Stimulated activated CD4-positive, alpha-beta T cell treated with anti-CD3 and anti-CD28 coated beads, TNF-alpha, amount 100 ng/mL, for 4 hours (primary cell): ENCODE measurements around the gene CABP5.

Source experiments
- DNase-seq, 3 experiments: peaks; one replicate each; pipeline ENCODE4 v3.0.0-alpha.2; 2020; ENCODE audit warnings: low read depth in 3 of 3

CABP5 gene

DNA sequence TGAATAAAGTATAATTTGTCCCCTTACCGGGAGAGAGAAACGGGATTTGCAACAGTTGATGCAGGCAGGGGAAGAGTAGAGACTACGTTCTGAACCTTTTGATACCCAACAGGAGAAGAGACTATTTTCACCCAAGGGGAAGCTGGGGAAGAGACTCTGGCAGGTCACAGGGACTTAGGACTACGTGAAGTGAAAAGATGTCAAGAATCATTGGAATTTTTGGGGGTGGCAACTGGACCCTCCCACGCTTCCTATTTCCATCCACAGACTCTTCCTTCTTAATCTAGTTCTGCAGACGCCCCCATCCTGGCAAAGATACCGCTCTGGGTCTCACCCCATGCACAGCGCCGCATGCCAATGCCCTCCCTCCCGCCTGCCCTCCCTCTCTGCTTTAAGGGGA lies 13.8 kb downstream of the CABP5 start:
- DNase-seq, result no peak

DNA sequence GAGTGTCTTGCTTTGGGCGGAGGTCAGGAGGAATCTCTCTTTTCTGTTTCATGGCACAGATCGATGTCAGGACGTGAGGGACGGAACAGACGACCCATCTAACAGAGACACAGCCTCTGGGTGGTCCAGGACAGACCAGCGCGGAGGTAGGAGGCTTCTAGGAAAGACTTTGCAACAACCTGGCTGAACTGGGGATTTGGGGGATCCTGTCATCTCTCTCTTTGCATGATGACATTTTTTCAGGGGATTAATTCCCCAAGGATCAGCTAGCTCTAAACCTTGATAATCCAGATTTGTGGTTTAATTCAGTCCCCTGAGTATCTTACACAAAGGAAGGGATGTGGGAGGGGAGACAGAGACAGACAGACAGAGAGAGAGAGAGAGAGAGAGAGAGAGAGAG lies 14.4 kb downstream of the CABP5 start:
- no peak for DNase-seq

DNA sequence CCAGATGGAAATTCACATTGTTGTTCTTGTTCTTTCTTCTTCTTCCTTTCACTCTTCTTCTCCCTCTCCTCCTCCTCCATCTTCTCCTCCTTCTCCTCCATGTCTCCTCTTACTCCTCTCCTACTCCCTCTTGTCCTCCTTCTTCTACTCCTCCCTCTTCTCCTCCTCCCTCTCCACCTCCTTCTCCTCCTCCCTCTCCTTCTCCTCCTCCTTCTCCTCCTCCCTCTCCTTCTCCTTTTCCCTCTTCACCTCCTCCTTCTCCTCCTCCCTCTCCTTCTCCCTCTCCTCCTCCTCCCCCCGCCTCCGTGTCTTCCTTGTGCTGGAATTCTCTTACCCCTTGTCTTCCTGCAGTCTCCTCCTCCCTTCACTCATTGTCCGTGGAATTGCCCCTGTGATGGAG lies 18.4 kb downstream of the CABP5 start:
- no peak for DNase-seq

DNA sequence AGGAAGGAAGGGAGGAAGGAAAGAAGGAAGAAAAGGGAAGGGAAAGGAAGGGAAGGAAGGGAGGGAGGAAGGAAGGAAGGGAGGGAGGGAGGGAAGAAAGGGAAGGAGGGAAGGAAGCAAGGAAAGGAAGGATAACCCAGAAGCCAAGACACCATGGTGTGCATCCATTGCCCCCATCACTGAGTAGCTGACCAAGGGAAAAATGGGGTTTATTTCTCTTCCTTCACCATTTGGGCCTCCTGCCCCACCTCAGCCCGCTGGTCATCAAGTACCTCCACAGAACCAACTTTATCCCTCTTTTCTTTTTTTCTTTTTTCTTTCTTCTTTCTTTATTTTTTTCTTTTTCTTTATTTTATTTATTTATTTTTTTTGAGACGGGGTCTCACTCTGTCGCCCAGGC lies 20.4 kb downstream of the CABP5 start:
- DNase-seq, result no peak

DNA sequence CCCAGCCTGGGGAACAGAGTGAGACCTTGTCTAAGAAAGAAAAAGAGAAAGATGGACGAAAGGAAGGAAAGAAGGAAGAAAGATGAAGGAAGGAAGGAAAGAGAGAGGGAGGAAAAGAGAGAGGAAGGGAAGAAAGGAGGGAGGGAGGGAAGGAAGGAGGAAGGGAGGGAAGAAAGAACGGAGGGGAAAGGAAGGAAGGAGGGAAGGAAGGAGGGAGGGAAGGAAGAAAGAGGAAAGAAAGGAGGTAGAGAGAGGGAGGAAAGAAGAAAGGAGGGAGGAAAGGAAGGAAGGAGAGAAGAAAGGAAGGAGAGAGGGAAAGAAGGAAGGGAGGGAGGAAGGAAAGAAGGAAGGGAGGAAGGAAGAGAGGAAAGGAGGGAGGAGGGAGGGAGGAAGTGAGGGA lies 20.9 kb downstream of the CABP5 start:
- no peak for DNase-seq

DNA sequence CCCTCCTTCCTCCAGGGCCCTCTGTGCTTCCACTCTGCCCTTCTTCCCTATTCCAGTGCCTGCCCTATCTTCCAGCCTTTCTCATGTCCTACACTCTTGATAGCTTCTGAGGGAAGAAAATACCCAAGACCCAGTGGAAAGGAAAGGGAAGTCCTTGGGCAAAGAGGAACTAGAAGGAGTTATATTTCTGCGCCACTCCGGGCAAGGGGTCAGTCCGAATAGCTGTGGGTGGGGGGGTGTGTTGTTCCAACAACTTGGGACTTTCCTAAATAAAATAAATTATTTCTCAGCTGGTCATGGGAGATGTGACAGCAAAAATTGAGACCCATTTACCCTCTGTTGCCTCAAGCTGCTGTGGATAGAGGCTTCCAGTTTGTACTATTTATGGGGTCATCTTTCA lies 23.2 kb downstream of the CABP5 start:
- no peak for DNase-seq

DNA sequence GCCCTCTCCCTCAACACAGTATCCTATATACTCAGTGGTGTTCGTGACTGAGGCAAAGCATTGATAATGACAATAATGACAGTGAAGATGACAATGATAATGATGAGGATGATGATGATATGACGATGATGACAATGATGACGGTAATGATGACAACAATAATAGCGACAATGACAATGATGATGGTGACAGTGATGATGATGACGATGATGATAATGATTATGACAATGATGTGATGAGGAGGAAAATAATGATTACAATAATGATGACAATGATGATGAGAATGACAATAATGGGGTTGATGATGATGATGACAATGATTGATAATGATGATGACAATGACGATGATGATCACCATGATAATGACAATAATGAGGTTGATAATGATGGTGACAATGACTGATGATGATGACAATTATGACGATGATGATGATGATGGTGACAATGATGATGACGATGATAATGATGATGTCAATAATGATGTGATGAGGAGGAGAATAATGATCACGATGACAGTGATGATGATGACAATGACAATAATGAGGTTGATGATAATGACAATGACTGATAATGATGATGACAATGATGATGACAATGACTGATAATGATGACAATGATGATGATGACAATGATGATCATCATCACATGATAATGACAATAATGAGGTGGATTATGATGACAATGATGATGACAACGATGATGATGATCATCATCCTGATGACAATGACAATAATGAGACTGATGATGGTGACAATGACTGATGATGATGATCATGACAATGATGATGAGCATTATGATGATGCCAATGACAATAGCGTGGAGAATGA lies 32.7 kb downstream of the CABP5 start:
- DNase-seq, result no peak

DNA sequence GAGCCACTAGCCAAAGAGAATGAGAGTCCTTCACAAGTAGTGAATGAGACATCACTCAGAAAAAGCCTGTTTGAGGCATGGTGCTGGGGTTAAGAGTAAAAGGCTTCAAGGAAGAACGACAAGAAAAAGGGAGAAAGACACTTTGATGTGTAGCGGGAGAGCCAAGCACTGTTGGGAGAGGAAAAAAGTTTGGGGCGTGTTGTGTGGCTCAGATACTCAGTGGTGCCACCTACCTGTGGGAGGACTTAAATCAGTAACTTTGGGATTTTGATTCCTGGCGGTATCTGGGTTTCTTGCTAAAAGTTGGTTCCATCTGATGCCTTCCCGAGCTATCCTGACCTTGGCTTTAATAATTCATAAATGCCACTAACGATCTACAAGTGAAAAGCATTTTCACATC lies 37.1 kb downstream of the CABP5 start:
- DNase-seq, result no peak

DNA sequence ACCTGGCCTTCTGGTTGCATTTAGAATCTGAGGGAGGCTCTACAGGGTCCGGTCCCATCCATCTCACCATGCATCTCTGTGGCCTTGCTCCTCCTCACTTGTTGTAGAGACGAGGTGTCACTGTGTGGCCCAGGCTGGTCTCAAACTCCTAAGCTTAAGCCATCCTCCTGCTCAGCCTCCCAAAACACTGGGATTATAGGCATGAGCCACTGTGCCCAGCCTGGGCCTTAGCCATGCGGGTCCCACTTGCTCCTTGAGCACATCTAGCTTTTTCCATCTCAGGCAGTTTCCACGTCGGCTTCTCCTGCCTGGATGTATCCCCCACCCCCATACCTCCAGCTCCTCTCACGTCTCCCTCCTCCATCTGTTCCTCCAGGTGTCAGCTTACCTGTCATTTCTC lies 39.6 kb downstream of the CABP5 start:
- DNase-seq, result no peak

DNA sequence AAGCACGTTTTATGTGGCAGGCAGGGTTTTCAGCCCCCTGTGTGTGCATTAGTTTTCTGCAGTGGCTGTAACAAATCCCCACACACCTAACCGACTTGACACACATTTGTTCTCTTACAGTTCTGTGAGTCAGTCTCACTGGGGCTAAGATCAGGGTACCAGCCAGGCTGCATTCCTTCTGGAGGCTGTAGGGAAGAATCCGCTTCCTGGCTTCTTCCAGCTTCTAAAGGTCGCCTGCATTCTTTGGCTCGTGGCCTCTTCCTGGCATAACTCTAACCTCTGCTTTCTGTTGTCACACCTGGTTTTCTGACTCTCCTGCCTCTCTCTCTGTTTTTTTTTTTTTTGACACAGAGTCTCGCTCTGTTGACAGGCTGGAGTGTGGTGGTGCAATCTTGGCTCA lies 43.0 kb downstream of the CABP5 start:
- DNase-seq, result no peak

DNA sequence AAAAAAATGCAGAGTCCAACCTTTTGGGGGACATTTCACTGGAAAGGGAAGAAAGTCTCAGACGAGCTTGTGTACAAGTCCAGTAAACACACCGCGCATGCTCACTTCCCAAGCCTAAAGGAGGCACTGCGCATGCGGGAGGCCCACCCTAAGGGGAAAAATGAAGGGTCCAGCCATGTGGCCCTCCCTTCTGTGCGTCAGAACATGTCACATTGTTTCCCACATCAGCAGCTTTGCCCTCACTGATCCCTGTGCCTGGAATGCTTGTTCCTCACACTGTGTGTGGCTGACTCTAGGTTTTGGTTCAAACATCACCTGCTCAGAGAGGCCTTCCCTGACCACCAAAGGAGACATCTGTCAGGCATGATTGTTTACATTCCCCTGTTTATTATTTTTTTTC lies 45.1 kb downstream of the CABP5 start:
- no peak for DNase-seq

DNA sequence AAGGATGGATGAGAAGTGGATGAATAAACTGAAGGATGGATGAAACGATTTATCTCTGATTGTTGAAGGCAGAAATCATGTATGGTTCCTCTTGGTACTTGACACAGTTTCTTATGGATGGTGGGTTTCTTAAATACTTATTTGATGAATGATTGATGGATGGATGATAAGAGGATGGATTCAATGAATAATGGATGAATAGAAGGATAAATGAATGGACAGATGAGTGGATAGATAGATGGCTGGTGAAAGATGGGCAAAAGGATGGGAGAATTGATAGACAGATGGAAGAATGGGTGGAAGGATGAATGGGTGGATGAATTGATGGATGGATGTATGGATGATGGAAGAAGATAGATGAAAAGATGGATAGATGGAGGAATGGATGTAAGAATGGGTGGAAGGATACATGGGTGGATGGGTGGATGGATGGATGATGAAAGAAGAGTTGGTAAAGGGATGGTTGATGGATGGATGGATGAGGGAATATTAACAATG lies 47.6 kb downstream of the CABP5 start:
- DNase-seq, result no peak

DNA sequence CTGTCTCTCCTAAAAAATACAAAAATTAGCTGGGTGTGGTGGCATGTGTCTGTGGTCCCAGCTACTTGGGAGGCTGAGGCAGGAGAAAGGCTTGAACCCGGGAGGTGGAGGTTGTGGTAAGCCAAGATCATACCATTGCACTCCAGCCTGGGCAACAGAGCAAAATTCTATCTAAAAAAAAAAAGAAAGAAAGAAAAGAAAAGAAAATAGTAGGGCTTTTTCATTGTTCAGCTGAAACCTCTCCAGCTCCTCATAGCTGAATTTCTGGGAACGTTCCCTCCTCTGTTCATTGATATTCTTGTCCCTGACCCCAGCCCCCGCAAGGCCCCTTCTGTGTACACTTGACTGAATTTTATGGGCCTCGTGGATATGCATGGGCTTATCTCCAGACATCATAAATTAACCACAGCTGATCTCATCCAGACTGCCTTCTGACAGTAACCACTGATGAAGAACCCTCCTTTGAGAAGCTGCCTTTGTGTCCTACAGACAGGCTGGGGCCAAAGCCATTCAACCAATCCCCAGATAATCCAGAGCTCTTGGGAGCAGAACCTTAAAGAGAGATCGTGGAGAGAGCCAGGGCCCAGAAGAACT lies 49.6 kb downstream of the CABP5 start, which contains the start of gene ELSPBP1:
Gene ELSPBP1, plus strand, starts transcription at position 424 of the 594 bp plus-strand sequence. CDS start 14,036 bp downstream, outside the sequence.
- DNase-seq, result no peak

DNA sequence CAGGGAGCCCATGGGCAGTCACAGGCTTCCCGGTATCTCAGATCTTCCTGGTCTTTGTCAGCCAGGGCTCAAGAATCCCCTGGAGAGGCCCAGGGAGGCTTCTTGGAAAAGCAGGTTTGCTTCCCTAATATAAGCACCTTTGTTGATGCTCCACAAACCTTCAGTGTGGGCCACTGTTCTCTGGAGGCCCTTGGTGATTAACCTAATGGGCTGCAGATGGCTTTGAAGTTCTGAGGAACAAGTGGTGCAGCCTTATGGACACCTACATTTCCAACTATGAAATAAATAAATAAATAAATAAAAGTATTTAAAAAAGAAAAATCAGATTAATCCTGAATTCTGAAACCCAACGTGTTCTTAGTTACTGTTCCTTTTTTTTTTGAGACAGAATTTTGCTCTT lies 51.8 kb downstream of the CABP5 start, which contains the start of gene BSPH1:
Gene BSPH1, minus strand, starts transcription at position 101 of the 400 bp plus-strand sequence. Its CDS starts 89 bp downstream, at position 12.
- no peak for DNase-seq

DNA sequence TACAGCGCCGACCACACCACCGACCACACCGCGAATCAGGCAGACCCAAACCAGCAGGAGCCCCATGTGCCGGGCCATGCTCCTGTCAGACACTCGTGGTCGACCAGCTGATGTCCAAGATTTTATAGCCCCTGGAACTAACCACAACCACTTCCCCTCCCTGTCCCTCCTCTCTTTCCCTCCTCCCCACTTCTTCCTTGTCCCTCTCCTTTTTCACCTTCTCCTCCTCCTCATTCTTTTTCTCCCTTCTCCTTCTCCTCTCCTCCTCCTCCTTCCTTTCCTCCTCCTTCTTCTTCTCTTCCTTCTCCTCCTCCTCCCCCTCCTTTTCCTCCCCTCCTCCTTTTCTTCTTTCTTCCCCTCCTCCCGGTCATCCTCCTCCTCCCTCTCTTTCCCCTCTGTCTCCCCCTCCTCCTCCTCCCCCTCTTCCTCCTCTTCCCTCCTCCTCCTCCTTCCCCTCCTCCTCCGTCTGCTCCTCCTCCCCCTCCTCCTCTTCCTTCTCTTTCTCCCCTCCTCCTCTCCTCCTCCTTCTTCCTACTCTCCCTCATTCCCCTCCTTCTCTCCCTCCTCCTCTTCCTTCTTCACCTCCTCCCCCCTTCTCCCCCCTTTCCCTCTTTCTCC lies 52.6 kb downstream of the CABP5 start:
- DNase-seq, result no peak
